ENCODE measurements around the gene FRMD4A.

Gene FRMD4A

GRCh38 chr10:13648425-13648824, 682.3 kb downstream of the FRMD4A start:
- Histone ChIP-seq H3K27me3 (ENCODE audit: low read length) (no peaks in the 10 kb centered on the region), H4K20me1 (ENCODE audit: low read depth, low read length) (no peaks in the 10 kb centered on the region), H3K27ac (ENCODE audit: low read depth, low read length) (no peak overlapping the region), H3K9ac (ENCODE audit: low read length) (no peak overlapping the region), H3K9me2 (replicated peaks; ENCODE audit: insufficient read depth, low read length) (no peaks in the 10 kb centered on the region), H3F3A (ENCODE audit: insufficient read depth) (no peaks in the 10 kb centered on the region), H3K9me3 (ENCODE audit: insufficient read depth, low read length) (no peaks in the 10 kb centered on the region), H3K4me3 (ENCODE audit: insufficient read depth, low read length, poor library complexity, severe bottlenecking) (no peak overlapping the region), H3K79me2 (ENCODE audit: insufficient read depth, low read length) (no peaks in the 10 kb centered on the region), H3K4me2 (ENCODE audit: low read depth, low read length, poor library complexity, severe bottlenecking) (no peak overlapping the region), H2AFZ (ENCODE audit: low read depth, low read length, severe bottlenecking) (no peak overlapping the region), H3K36me3 (ENCODE audit: low read length) (no peaks in the 10 kb centered on the region)
- TF ChIP-seq EZH2phosphoT487 (conservative IDR thresholded peaks at IDR 0.05; ENCODE audit: low read length) = no peak

GRCh38 chr10:13644866-13645265, 685.9 kb downstream of the FRMD4A start:
- no peaks in the 10 kb centered on the region for H3K79me2 ChIP-seq (ENCODE audit: insufficient read depth, low read length)

GRCh38 chr10:13643016-13643415, 687.7 kb downstream of the FRMD4A start:
- Histone ChIP-seq H3K27ac (ENCODE audit: low read depth, low read length) (no peak overlapping the region), H3K9ac (ENCODE audit: low read length) (no peak overlapping the region), H3F3A (ENCODE audit: insufficient read depth) (no peaks in the 10 kb centered on the region), H3K36me3 (ENCODE audit: low read length) (no peaks in the 10 kb centered on the region), H2AFZ (ENCODE audit: low read depth, low read length, severe bottlenecking) (no peak overlapping the region), H3K79me2 (ENCODE audit: insufficient read depth, low read length) (no peaks in the 10 kb centered on the region), H3K4me2 (ENCODE audit: low read depth, low read length, poor library complexity, severe bottlenecking) (no peak overlapping the region), H3K9me3 (ENCODE audit: insufficient read depth, low read length) (0 out of 2 replicates have a peak, but pooled peaks cover 5% of the 10 kb centered on the region), H3K4me3 (ENCODE audit: insufficient read depth, low read length, poor library complexity, severe bottlenecking) (no peak overlapping the region), H3K27me3 (ENCODE audit: low read length) (no peaks in the 10 kb centered on the region), H3K9me2 (replicated peaks; ENCODE audit: insufficient read depth, low read length) (no peaks in the 10 kb centered on the region), H4K20me1 (ENCODE audit: low read depth, low read length) (no peaks in the 10 kb centered on the region)
- no peak for TF ChIP-seq CTCF (IDR thresholded peaks at IDR 0.05; ENCODE audit: insufficient read depth, low read length, poor library complexity, severe bottlenecking)

More at GRCh38 chr10:13644866-13645265, 685.9 kb downstream of the FRMD4A start:
- H3K36me3 ChIP-seq (ENCODE audit: low read length) = no peaks in the 10 kb centered on the region
- H3K9ac ChIP-seq (ENCODE audit: low read length) = no peak overlapping the region
- H3K9me2 ChIP-seq (replicated peaks; ENCODE audit: insufficient read depth, low read length) = no peaks in the 10 kb centered on the region
- no peak for TF ChIP-seq EZH2phosphoT487 (conservative IDR thresholded peaks at IDR 0.05; ENCODE audit: low read length)
- no peak for TF ChIP-seq CTCF (IDR thresholded peaks at IDR 0.05; ENCODE audit: insufficient read depth, low read length, poor library complexity, severe bottlenecking)
- H3K27me3 ChIP-seq (ENCODE audit: low read length) = no peaks in the 10 kb centered on the region
- H4K20me1 ChIP-seq (ENCODE audit: low read depth, low read length) = no peaks in the 10 kb centered on the region
- H3K27ac ChIP-seq (ENCODE audit: low read depth, low read length) = no peak overlapping the region
- no peak overlapping the region for H3K4me3 ChIP-seq (ENCODE audit: insufficient read depth, low read length, poor library complexity, severe bottlenecking)
- H3K4me2 ChIP-seq (ENCODE audit: low read depth, low read length, poor library complexity, severe bottlenecking) = no peak overlapping the region
- no peak overlapping the region for H2AFZ ChIP-seq (ENCODE audit: low read depth, low read length, severe bottlenecking)
- H3F3A ChIP-seq (ENCODE audit: insufficient read depth) = no peaks in the 10 kb centered on the region
- 0 out of 2 replicates have a peak, but pooled peaks cover 5% of the 10 kb centered on the region for H3K9me3 ChIP-seq (ENCODE audit: insufficient read depth, low read length)

- Histone ChIP-seq H3K9me2 (replicated peaks; ENCODE audit: insufficient read depth, low read length) (no peaks in the 10 kb centered on the region), H3K9me3 (ENCODE audit: insufficient read depth, low read length) (0 out of 2 replicates have a peak, but pooled peaks cover 5% of the 10 kb centered on the region), H3K4me3 (ENCODE audit: insufficient read depth, low read length, poor library complexity, severe bottlenecking) (no peak overlapping the region), H3K27ac (ENCODE audit: low read depth, low read length) (no peak overlapping the region), H3K36me3 (ENCODE audit: low read length) (no peaks in the 10 kb centered on the region), H3K79me2 (ENCODE audit: insufficient read depth, low read length) (no peaks in the 10 kb centered on the region), H3F3A (ENCODE audit: insufficient read depth) (no peaks in the 10 kb centered on the region), H3K9ac (ENCODE audit: low read length) (no peak overlapping the region), H3K4me2 (ENCODE audit: low read depth, low read length, poor library complexity, severe bottlenecking) (no peak overlapping the region), H4K20me1 (ENCODE audit: low read depth, low read length) (no peaks in the 10 kb centered on the region), H3K27me3 (ENCODE audit: low read length) (no peaks in the 10 kb centered on the region), H2AFZ (ENCODE audit: low read depth, low read length, severe bottlenecking) (no peak overlapping the region)
- TF ChIP-seq EZH2phosphoT487 (conservative IDR thresholded peaks at IDR 0.05; ENCODE audit: low read length) (no peak), CTCF (IDR thresholded peaks at IDR 0.05; ENCODE audit: insufficient read depth, low read length, poor library complexity, severe bottlenecking) (no peak)
Measured at GRCh38 chr10:13642293-13642692, 688.4 kb downstream of the FRMD4A start.

All from SU-DHL-6 (cell line).